Aorta (tissue), 5 donors: ENCODE results near the gene CACTIN. TPM values are rescaled to one million over a fixed set of nuclear protein-coding genes. Genes with fewer than 3 reads are reported as not detected.

Experiments
- ATAC-seq: fragments of 200-7000 bp; cut with Tn5 transposase; one replicate; pipeline ENCODE4 v1.9.1; 2022; ENCODE audit warnings: moderate library complexity; ENCODE audit not compliant: low FRiP score
- DNase-seq, 2 donors: peaks; one replicate each; pipeline ENCODE4 v3.0.0-alpha.2; 2020
- H3K27ac ChIP-seq, 2 donors: one replicate each; pipeline ENCODE4 v1.5.1; 2013; ENCODE audit warnings: low read length in 2 of 2, mild to moderate bottlenecking in 2 of 2, moderate library complexity in 2 of 2, control low read depth in 1 of 2, inconsistent platforms in 1 of 2, low read depth in 1 of 2
- H3K27me3 ChIP-seq, 2 donors: one replicate each; pipeline ENCODE4 v1.6.1; 2013; ENCODE audit warnings: control low read depth in 1 of 2, low read length in 1 of 2, mild to moderate bottlenecking in 1 of 2, moderate library complexity in 1 of 2; ENCODE audit not compliant: insufficient read depth in 2 of 2, control insufficient read depth in 1 of 2
- H3K36me3 ChIP-seq, 2 donors: one replicate each; pipeline ENCODE4 v1.6.1; 2013; ENCODE audit warnings: control low read depth in 1 of 2, low read length in 1 of 2, mild to moderate bottlenecking in 1 of 2; ENCODE audit not compliant: insufficient read depth in 2 of 2, control insufficient read depth in 1 of 2
- H3K4me1 ChIP-seq, 2 donors: one replicate each; pipeline ENCODE4 v1.6.1; 2013; ENCODE audit warnings: low read length in 2 of 2, control low read depth in 1 of 2, mild to moderate bottlenecking in 1 of 2, moderate library complexity in 1 of 2; ENCODE audit not compliant: insufficient read depth in 2 of 2, control insufficient read depth in 1 of 2
- H3K4me3 ChIP-seq, 2 donors: one replicate each; pipeline ENCODE4 v1.5.1; 2013; ENCODE audit warnings: low read length in 2 of 2, control low read depth in 1 of 2, mild to moderate bottlenecking in 1 of 2
- H3K9me3 ChIP-seq: one replicate; pipeline ENCODE4 v1.6.1; 2013; ENCODE audit warnings: mild to moderate bottlenecking, low read length; ENCODE audit not compliant: control insufficient read depth
- WGBS, 2 donors: extraction: QIAGEN DNeasy Blood & Tissue Kit; methylation state at CpG; one replicate each; pipeline ENCODE4 v1.1.7; 2013; 5-methylcytosine and 5-hydroxymethylcytosine counted together
- intact Hi-C, 2 donors: fragments of 100-400 bp; cut with DNase I; formaldehyde crosslinking; loops; one replicate each; pipeline versions ENCODE4 v1.14.2 to v1.15.0; 2022
- polyA plus RNA-seq, 2 donors: library from polyadenylated mRNA; stranded (reverse); fragments of 200-250 nt; gene quantifications; one replicate each; pipeline ENCODE4 v1.2.3, GENCODE V29; 2013
- total RNA-seq, 2 donors: library from RNA; stranded (reverse); fragmentation: NEBNext Ultra II Directional; extraction: Animal tissue kit (Norgen Biotek cat#: 25700); gene quantifications; one replicate each; pipeline ENCODE4 v1.2.1, GENCODE V29; 2021
- donor health status: healthy with polysubstance abuse.
- donor health status: Bipolar disorder and iron deficiency.
- donor health status: DM: no; HTN: no; CAD: no.
- donor health status: DM: no; HTN: no; CAD: no.
- donor health status: DM: yes; HTN: yes; CAD: no.

CACTIN gene
- total and polyA plus RNA-seq, 4 donors, result 4.5 to 19.3 (median 17.3) TPM

- intact Hi-C loops, result no loop called here
- WGBS, 2 donors, result 80 to 85% methylated on average over 33 to 36 of the region's 36 CpGs
- H3K4me3 ChIP-seq, result no peak overlapping the region
- H3K36me3 ChIP-seq, result peaks cover 0 to 2% of the 10 kb centered on the region in 2 donors
- no peaks in the 10 kb centered on the region for H3K9me3 ChIP-seq
- no peaks in the 10 kb centered on the region for H3K4me1 ChIP-seq
- DNase-seq (no peak), ATAC-seq (no peak)
- no peak overlapping the region for H3K27ac ChIP-seq
- no peaks in the 10 kb centered on the region for H3K27me3 ChIP-seq
Observed at GRCh38 chr19:3642987-3643673, 16.5 kb upstream of the CACTIN start.

DNA sequence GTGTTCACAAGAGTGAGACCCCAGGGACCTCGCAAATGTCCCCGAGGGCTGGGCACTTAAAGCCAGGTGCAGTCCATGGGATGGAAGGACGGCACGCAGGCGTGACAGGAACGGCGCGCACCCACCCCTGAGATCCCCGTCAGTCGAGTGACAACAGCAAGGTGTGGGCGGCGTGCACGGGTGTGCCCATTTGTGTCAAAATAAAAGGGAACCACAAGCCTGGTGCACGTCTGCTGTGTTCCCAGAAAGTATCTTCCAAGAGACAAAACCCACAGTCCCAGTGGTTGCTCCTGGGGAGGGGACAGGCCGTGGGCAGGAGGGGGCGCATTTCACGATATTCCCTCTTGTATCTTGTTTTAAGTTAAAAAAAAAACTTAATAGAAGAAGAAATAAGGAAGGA, 15.7 kb upstream of the CACTIN start:
- Histone ChIP-seq H3K27ac (no peak overlapping the region), H3K9me3 (no peaks in the 10 kb centered on the region), H3K4me3 (no peak overlapping the region), H3K4me1 (no peaks in the 10 kb centered on the region), H3K36me3 (peaks cover 0 to 2% of the 10 kb centered on the region in 2 donors), H3K27me3 (no peaks in the 10 kb centered on the region)
- 88% methylated on average over 17 of the region's 17 CpGs for WGBS, 2 donors
- ATAC-seq (no peak), DNase-seq (no peak)
- intact Hi-C loops, result no loop called here

- WGBS, 2 donors, result 92% methylated on average over 28 of the region's 28 CpGs
- peaks cover 0 to 2% of the 10 kb centered on the region in 2 donors for H3K36me3 ChIP-seq
- no peak for DNase-seq
- H3K4me1 ChIP-seq, result no peaks in the 10 kb centered on the region
- ATAC-seq, result no peak
- intact Hi-C loops, result no loop called here
- no peaks in the 10 kb centered on the region for H3K27me3 ChIP-seq
- no peak overlapping the region for H3K4me3 ChIP-seq
- H3K9me3 ChIP-seq, result no peaks in the 10 kb centered on the region
- no peak overlapping the region for H3K27ac ChIP-seq
Observed at GRCh38 chr19:3641515-3642269, 15.1 kb upstream of the CACTIN start.

DNA sequence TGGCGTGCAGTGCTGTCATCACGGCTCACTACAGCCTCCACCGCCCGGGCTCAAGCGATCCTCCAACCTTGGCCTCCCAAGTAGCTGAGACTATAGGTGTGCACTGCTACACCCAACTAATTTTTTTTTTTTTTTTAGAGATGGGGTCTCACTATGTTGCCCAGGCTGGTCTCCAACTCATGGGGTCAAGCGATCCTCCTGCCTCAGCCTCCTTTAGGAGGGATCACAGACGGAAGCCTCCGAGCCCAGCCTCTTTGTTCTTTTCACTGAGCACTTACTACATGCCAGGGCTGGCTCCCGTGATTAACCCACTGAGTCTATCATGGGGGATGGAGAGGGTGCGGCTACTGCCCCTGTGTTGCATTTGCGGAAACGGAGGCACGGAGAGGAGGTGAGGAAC, 12.9 kb upstream of the CACTIN start:
- no peak for DNase-seq
- intact Hi-C loops, result no loop called here
- Histone ChIP-seq H3K27ac (no peak overlapping the region), H3K4me3 (no peak overlapping the region), H3K27me3 (no peaks in the 10 kb centered on the region), H3K36me3 (peaks cover 0 to 2% of the 10 kb centered on the region in 2 donors), H3K9me3 (no peaks in the 10 kb centered on the region), H3K4me1 (no peaks in the 10 kb centered on the region)
- ATAC-seq, result no peak
- 96% methylated on average over 13 of the region's 13 CpGs for WGBS, 2 donors

DNA sequence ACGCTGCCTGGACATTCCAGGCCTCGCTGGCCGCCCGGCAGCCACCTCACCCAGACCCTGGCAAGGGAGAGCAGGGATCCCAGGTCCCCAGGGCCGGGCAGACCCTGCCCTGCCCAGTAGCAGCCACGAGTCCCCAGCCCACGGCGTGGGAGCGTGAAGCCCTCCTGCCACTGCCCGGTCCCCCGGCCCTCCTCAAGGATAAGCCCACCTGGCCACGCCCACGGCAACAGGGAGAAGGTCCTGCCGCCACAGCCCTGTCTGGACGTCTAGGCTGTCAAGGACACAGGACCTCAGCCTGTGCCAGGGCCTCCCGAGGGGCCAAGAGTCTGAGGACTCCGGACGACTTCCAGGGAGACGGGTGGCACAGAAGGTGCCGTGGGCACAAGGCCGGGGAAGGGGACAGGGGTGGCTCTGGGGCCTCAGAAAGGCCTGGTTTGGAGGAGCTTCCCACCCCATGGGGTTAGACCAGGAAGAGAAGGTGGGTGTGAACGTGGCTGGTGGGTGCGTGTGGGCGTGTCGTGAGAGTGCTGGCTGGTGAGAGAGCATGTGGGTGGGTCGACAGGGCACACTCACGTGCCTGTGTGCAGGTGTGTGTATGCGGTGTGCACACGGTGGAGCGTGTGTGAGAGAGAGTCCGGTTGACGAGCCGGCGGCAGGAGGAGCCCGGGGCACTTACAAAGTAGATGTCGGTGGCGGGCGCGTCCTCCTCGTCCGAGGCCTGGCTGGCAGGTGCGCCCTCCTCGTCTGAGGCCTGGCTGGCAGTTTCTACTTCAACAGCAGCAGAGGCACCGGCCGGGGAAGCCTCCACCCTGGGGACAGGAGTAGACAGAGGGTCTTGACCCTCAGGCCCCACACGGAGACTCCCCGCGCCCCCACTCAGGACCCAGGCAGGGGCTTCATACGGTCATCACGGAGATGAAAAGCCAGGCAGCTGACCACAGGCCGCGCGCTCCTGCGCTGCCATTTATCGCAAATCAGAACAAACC, 11.9 kb upstream of the CACTIN start:
- 89% methylated on average over 54 to 55 of the region's 55 CpGs for WGBS, 2 donors
- ATAC-seq, result no peak
- no peaks in the 10 kb centered on the region for H3K9me3 ChIP-seq
- H3K4me3 ChIP-seq, result no peak overlapping the region
- intact Hi-C loops, result no loop called here
- no peak overlapping the region for H3K27ac ChIP-seq
- no peaks in the 10 kb centered on the region for H3K4me1 ChIP-seq
- DNase-seq, result no peak
- H3K36me3 ChIP-seq, result peaks cover 0 to 2% of the 10 kb centered on the region in 2 donors
- H3K27me3 ChIP-seq, result no peaks in the 10 kb centered on the region

- H3K36me3 ChIP-seq, result peaks cover 0 to 2% of the 10 kb centered on the region in 2 donors
- H3K4me3 ChIP-seq, result no peak overlapping the region
- H3K27ac ChIP-seq, result no peak overlapping the region
- no peaks in the 10 kb centered on the region for H3K27me3 ChIP-seq
- intact Hi-C loops, result no loop called here
- WGBS, 2 donors, result 91 to 95% methylated on average over 20 to 23 of the region's 23 CpGs
- no peaks in the 10 kb centered on the region for H3K4me1 ChIP-seq
- DNase-seq (no peak), ATAC-seq (no peak)
- no peaks in the 10 kb centered on the region for H3K9me3 ChIP-seq
Observed at GRCh38 chr19:3637621-3638020, 11.0 kb upstream of the CACTIN start.

DNA sequence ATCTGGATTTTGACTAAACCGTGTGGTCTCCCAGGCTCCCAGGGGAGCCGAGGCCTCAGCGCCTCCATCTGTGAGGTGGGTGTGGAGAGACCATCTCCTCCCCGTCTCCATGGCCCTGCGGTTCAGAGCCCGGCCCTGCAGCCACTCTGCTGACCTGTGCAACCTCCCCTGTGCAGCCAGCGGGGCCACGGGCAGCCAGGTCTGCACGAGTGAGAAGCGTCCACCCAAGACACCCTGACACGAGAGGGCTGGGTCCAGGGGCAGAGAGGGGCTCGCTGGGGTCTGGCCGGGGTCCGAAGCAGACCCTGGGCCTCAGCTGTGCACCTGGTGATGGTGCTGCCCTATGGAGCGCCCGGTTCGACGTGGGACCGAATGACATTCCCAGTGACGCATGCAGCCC, 10.4 kb upstream of the CACTIN start:
- Histone ChIP-seq H3K36me3 (peaks cover 0 to 7% of the 10 kb centered on the region in 2 donors), H3K27me3 (no peaks in the 10 kb centered on the region), H3K9me3 (no peaks in the 10 kb centered on the region), H3K4me1 (no peaks in the 10 kb centered on the region), H3K27ac (no peak overlapping the region), H3K4me3 (no peak overlapping the region)
- intact Hi-C loops, result no loop called here
- ATAC-seq, result no peak
- WGBS, 2 donors, result 90 to 94% methylated on average over 20 of the region's 20 CpGs
- no peak for DNase-seq

DNA sequence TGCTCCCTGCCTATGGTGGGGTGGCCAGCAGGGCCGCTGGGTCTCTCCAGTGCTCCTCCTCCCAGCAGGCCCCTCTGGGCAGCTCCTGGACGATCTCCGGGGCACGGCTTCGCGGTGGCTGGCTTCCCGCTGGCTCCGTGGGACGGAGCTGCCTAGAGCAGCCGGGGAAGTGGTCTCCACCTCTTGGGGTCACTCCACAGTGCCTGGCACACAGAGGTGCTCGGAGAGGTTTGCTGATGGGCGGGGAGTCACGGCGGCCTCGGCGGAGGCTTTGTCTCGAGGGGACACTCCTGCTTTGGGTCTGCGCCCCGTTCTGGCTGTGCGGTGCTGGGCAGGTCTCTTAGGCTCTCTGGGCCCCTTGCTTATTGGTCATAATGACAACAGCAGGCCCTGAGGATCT, 9.9 kb upstream of the CACTIN start:
- no peaks in the 10 kb centered on the region for H3K9me3 ChIP-seq
- intact Hi-C loops, result no loop called here
- H3K4me1 ChIP-seq, result no peaks in the 10 kb centered on the region
- no peak overlapping the region for H3K4me3 ChIP-seq
- DNase-seq (no peak), ATAC-seq (no peak)
- peaks cover 0 to 9% of the 10 kb centered on the region in 2 donors for H3K36me3 ChIP-seq
- H3K27ac ChIP-seq, result no peak overlapping the region
- 87 to 88% methylated on average over 20 of the region's 20 CpGs for WGBS, 2 donors
- H3K27me3 ChIP-seq, result no peaks in the 10 kb centered on the region
